KOPT-K1 (cell line): ENCODE measurements around the gene FAM186B.

Source experiments
- H3K27ac ChIP-seq: fragments of 200-600 bp; sonication (generic); 2 replicates; pipeline ENCODE4 v1.5.1; 2016; ENCODE audit warnings: antibody characterized with exemption, mild to moderate bottlenecking, low read depth, low read length; ENCODE audit not compliant: poor library complexity, severe bottlenecking
- H3K36me3 ChIP-seq: fragments of 200-600 bp; sonication (generic); 2 replicates; pipeline ENCODE4 v1.5.1; 2017; ENCODE audit warnings: antibody characterized with exemption, mild to moderate bottlenecking, low read length, moderate library complexity; ENCODE audit not compliant: insufficient read depth
- H3K9me3 ChIP-seq: fragments of 200-600 bp; sonication (generic); 2 replicates; pipeline ENCODE4 v1.5.1; 2017; ENCODE audit warnings: antibody characterized with exemption, low read length, mild to moderate bottlenecking; ENCODE audit not compliant: insufficient read depth, poor library complexity, severe bottlenecking

Gene FAM186B

GRCh38 chr12:49642370-49642802, 36.9 kb upstream of the FAM186B start:
- Histone ChIP-seq H3K9me3 (no peaks in the 10 kb centered on the region), H3K36me3 (peaks cover 42% of the 10 kb centered on the region)

GRCh38 chr12:49641748-49642369, 36.4 kb upstream of the FAM186B start:
- peaks cover 37% of the 10 kb centered on the region for H3K36me3 ChIP-seq
- no peaks in the 10 kb centered on the region for H3K9me3 ChIP-seq
- no peak overlapping the region for H3K27ac ChIP-seq

More at GRCh38 chr12:49642370-49642802, 36.9 kb upstream of the FAM186B start:
- no peak overlapping the region for H3K27ac ChIP-seq

GRCh38 chr12:49636979-49637755, 31.7 kb upstream of the FAM186B start:
- Histone ChIP-seq H3K27ac (no peak overlapping the region), H3K9me3 (no peaks in the 10 kb centered on the region), H3K36me3 (no peaks in the 10 kb centered on the region)

GRCh38 chr12:49636574-49636973, 31.1 kb upstream of the FAM186B start:
- no peak overlapping the region for H3K27ac ChIP-seq

GRCh38 chr12:49635656-49636055, 30.2 kb upstream of the FAM186B start:
- Histone ChIP-seq H3K36me3 (no peaks in the 10 kb centered on the region), H3K27ac (no peak overlapping the region), H3K9me3 (no peaks in the 10 kb centered on the region)

More at GRCh38 chr12:49636574-49636973, 31.1 kb upstream of the FAM186B start:
- H3K36me3 ChIP-seq: no peaks in the 10 kb centered on the region
- no peaks in the 10 kb centered on the region for H3K9me3 ChIP-seq

GRCh38 chr12:49635036-49635435, 29.6 kb upstream of the FAM186B start:
- H3K36me3 ChIP-seq: no peaks in the 10 kb centered on the region
- H3K9me3 ChIP-seq: no peaks in the 10 kb centered on the region
- H3K27ac ChIP-seq: no peak overlapping the region

- no peaks in the 10 kb centered on the region for H3K9me3 ChIP-seq
- no peak overlapping the region for H3K27ac ChIP-seq
- H3K36me3 ChIP-seq: no peaks in the 10 kb centered on the region
Measured at GRCh38 chr12:49633703-49634345, 28.4 kb upstream of the FAM186B start.

- no peak overlapping the region for H3K27ac ChIP-seq
- H3K36me3 ChIP-seq: no peaks in the 10 kb centered on the region
- H3K9me3 ChIP-seq: no peaks in the 10 kb centered on the region
Measured at GRCh38 chr12:49632986-49633702, 27.7 kb upstream of the FAM186B start.

- H3K27ac ChIP-seq: no peak overlapping the region
- no peaks in the 10 kb centered on the region for H3K36me3 ChIP-seq
- H3K9me3 ChIP-seq: no peaks in the 10 kb centered on the region
Measured at GRCh38 chr12:49632401-49632800, 27.0 kb upstream of the FAM186B start.

- Histone ChIP-seq H3K36me3 (no peaks in the 10 kb centered on the region), H3K27ac (no peak overlapping the region), H3K9me3 (no peaks in the 10 kb centered on the region)
Measured at GRCh38 chr12:49631336-49631907, 26.0 kb upstream of the FAM186B start.

- Histone ChIP-seq H3K27ac (no peak overlapping the region), H3K9me3 (no peaks in the 10 kb centered on the region), H3K36me3 (no peaks in the 10 kb centered on the region)
Measured at GRCh38 chr12:49627752-49628360, 22.4 kb upstream of the FAM186B start.

GRCh38 chr12:49626836-49627235, 21.4 kb upstream of the FAM186B start:
- H3K36me3 ChIP-seq: no peaks in the 10 kb centered on the region
- no peaks in the 10 kb centered on the region for H3K9me3 ChIP-seq
- H3K27ac ChIP-seq: no peak overlapping the region

- Histone ChIP-seq H3K27ac (no peak overlapping the region), H3K9me3 (no peaks in the 10 kb centered on the region), H3K36me3 (no peaks in the 10 kb centered on the region)
Measured at GRCh38 chr12:49626169-49626835, 20.9 kb upstream of the FAM186B start.
